ENCODE data around the gene CENPL. TPM values are rescaled to one million over a fixed set of nuclear protein-coding genes. Genes with fewer than 3 reads are reported as not detected.
"Not testable (repeated sequence)": the region's sequence is repeated elsewhere in the genome, so short reads cannot be mapped to it uniquely, and the experiment has no call there.

The CENPL gene
- total RNA-seq, 2 donors from 2014 or later: 29.5 to 30.4 TPM

DNA sequence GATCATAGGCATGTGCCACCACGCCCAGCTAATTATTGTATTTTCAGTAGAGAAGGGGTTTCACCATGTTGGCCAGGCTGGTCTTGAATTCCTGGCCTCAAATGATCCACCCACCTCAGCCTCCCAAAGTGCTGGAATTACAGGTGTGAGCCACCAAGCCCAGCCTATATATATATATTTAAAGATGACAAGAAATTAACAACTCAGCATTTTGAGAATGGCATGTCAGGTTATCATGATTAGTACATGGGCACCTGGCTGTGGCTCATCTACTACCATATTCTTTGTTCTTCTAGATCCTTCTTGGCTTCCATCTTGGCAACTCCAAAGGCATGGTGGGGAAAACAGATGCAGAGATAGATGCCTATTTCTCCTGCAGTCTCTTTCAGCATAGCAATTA, 24.7 kb downstream of the CENPL start:
- H3K9me3 Mint-ChIP-seq; ATAC-seq; H3K36me3 Mint-ChIP-seq; DNase-seq (ENCODE audit: low spot score in 2 of 2); H3K27ac Mint-ChIP-seq: not testable (repeated sequence)

DNA sequence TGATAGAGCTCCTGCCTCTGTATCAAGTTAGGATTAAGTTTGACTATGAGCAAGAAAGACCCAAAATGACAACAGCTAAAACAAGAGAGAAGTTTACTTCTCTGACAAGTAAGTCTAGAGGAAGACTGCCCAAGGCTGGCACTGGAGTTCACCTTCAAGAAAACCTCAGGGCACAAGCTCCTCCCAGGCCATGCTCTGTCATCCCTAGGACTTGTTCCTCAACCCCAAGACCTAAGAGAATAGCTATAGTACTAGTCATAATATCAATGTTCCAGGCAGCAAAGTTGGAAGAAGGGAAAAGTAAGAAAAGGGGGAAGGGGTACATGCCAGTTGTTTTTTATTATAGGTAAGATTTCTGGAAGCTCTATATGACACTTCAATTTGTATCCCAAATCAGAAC, 26.6 kb downstream of the CENPL start:
- DNase-seq (ENCODE audit: low spot score in 2 of 2) (no peak), ATAC-seq (no peak)
- Mint-ChIP-seq H3K36me3 (peaks cover 0 to 7% of the 10 kb centered on the region in 2 donors), H3K9me3 (no peaks in the 10 kb centered on the region), H3K27ac (no peak overlapping the region)

DNA sequence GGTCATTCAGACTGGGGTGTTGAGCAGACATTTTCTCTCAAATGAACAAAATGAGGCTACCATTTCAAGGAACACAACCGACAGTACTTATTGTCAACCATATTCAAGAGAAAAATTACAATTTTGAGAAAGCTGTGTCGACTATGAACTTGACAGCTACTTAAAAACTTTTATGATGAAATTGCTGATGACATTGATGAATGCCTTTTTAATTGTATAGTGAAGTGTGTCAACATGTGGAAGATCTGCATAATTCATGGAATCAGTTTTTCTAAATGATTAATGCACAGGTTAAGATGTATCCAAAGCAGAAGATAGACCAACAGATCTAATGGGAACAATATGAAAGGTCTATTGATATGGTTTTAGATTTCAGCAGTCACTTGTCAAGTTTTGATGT, 34.8 kb downstream of the CENPL start:
- Mint-ChIP-seq H3K27ac (no peak overlapping the region), H3K9me3 (no peaks in the 10 kb centered on the region), H3K36me3 (no peaks in the 10 kb centered on the region)
- ATAC-seq (no peak), DNase-seq (ENCODE audit: low spot score in 2 of 2) (no peak)

DNA sequence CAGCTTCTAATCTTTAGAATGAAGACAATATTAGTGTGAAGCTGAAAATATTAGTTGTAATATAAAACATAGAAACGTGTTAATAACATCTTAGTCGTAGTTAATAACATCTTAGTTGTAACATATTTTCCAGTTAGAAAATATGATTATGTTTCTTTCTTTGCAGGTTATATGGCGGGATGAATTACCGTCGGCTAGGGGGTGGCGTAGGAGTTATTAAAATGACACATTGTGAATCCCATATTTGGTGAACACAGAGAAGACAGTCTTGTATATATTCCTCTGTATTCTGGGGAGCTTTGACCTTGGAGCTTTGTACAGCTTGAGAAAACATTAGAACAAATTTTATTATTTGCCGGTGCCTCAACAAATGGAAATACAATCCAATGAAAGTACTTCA, 39.7 kb downstream of the CENPL start:
- H3K36me3 Mint-ChIP-seq: no peaks in the 10 kb centered on the region
- no peak for DNase-seq (ENCODE audit: low spot score in 2 of 2)
- no peak for ATAC-seq
- H3K9me3 Mint-ChIP-seq: no peaks in the 10 kb centered on the region
- H3K27ac Mint-ChIP-seq: no peak overlapping the region

DNA sequence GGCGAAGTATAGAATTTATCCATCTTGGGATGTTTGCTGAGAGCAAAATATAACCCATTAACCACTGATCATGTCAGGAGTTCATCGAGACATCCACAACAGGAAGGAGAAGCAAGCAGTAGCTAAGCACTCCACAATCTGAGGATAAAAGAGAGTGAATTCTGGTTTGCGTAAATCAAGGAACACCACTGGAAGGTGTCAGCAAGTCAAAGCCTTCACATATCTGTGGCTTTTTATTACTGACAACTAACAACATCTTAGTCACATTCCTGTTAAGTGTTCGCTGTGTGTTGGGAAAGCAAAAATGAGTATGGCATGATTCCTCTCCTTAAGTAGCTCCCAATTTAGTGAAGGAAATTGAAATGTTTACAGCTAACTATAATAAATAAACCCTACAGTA, 44.7 kb downstream of the CENPL start:
- DNase-seq (ENCODE audit: low spot score in 2 of 2): no peak
- Mint-ChIP-seq H3K9me3 (no peaks in the 10 kb centered on the region), H3K36me3 (peaks cover 6 to 16% of the 10 kb centered on the region in 2 donors), H3K27ac (no peak overlapping the region)
- no peak for ATAC-seq

DNA sequence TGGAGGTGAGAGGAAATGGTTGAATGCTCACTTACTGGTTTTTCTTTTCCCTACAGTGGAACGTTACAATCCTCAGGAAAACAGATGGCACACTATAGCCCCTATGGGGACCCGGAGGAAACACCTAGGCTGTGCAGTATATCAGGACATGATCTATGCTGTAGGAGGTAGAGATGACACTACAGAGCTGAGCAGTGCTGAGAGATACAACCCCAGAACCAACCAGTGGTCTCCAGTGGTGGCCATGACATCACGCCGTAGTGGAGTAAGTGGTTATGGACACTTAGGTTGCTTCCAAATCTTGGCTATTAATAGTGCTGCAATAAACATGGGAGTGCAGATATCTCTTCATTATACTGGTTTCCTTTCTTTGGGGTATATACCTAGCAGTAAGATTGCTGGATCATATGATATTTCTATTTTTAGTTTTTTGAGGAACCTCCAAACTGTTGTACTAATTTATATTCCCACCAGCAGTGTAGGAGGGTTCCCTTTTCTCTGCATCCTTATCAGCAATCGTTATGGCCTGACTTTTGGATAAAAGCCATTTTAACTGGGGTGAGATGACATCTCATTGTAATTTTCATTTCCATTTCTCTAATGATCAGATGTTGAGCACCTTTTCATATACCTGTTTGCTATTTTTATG, 49.0 kb downstream of the CENPL start:
- DNase-seq (ENCODE audit: low spot score in 2 of 2) (no peak), ATAC-seq (peak in 1 of 2 donors; percentile 13)
- Mint-ChIP-seq H3K27ac (no peak overlapping the region), H3K36me3 (peaks cover 6 to 16% of the 10 kb centered on the region in 2 donors), H3K9me3 (no peaks in the 10 kb centered on the region)

DNA sequence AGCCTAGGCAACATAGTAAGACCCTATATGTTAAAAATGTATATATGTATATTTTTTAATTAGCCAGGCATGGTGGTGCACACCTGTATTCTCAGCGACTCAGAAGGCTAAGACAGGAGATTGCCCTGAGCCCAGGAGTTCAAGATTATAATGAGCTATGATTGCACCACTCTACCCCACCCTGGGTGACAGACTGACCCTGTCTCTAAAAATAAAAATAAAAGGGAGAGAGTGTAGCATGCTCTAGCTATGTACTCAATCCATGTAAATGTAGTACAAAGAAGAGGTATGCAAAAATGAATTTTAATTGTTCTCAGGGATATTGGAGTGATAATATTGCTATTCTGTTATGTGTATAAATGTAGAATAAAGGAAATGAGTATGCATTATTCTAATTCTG, 53.1 kb downstream of the CENPL start:
- Mint-ChIP-seq H3K9me3 (no peaks in the 10 kb centered on the region), H3K27ac (no peak overlapping the region)

DNA sequence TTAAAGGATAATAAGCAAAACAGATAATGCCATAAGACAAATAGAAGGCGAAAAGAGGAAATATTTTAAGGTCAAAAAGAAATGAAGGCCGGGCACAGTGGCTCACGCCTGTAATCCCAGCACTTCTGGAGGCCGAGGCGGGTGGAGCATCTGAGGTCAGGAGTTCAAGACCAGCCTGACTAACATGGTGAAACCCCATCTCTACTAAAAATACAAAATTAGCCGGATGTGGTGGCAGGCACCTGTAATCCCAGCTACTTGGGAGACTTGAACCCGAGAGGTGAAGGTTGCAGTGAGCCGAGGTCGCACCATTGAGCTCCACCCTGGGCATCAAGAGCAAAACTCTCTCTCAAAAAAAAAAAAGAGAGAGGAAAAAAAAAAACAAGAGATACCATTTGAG, 54.4 kb downstream of the CENPL start:
- ATAC-seq; DNase-seq (ENCODE audit: low spot score in 2 of 2); H3K36me3 Mint-ChIP-seq; H3K9me3 Mint-ChIP-seq: not testable (repeated sequence)
- peak overlapping the region in 1 of 2 donors; percentile 31 for H3K27ac Mint-ChIP-seq

More for the DNA sequence above, 53.1 kb downstream of the CENPL start:
- ATAC-seq: no peak
- peaks cover under 1 to 7% of the 10 kb centered on the region in 2 donors for H3K36me3 Mint-ChIP-seq
- DNase-seq (ENCODE audit: low spot score in 2 of 2): no peak

DNA sequence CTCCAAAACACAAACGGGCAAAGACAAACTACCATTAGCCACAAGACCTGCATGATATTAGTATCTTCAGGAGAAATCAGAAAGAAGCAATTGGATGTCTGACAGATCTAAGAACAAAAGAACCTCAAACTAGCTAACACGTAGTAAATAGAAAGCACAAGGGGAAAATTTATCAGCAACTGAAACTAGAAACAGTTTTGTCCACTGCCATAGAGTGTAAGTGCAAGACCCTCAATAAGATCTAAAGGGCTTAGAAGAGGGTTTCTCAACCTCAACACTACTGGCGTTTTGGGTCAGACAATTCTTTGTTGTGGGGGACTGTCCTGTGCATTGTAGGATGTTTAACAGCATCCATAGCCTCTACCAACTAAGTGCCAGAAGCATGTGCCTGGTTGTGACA, 55.9 kb downstream of the CENPL start:
- H3K9me3 Mint-ChIP-seq: peaks cover 0 to 8% of the 10 kb centered on the region in 2 donors
- ATAC-seq: no peak
- H3K36me3 Mint-ChIP-seq: peaks cover 0 to 10% of the 10 kb centered on the region in 2 donors
- H3K27ac Mint-ChIP-seq: peak overlapping the region in 1 of 2 donors; percentile 7
- DNase-seq (ENCODE audit: low spot score in 2 of 2): no peak

DNA sequence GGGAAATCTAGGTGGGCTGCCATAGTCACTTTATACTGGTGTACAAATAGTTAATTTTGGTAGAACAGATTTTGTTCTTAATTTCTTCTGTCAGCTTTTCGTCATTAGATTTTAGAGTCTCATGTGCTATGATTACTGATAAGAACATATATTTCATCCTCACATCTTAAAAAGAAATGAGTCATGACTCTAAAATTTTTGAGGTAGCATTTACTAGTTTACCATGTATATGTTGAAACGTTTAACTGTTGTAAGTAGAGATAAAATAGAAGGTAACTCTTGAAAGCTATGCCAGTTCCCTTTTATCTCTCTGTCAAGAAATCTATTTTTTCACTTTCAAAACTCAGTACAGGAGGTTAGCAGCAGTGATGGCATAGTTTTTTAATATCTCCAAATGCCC, 56.5 kb downstream of the CENPL start:
- Mint-ChIP-seq H3K27ac (peak overlapping the region in 1 of 2 donors; percentile 7), H3K9me3 (peaks cover 0 to 11% of the 10 kb centered on the region in 2 donors), H3K36me3 (peaks cover 0 to 17% of the 10 kb centered on the region in 2 donors)
- ATAC-seq (no peak), DNase-seq (ENCODE audit: low spot score in 2 of 2) (no peak)

DNA sequence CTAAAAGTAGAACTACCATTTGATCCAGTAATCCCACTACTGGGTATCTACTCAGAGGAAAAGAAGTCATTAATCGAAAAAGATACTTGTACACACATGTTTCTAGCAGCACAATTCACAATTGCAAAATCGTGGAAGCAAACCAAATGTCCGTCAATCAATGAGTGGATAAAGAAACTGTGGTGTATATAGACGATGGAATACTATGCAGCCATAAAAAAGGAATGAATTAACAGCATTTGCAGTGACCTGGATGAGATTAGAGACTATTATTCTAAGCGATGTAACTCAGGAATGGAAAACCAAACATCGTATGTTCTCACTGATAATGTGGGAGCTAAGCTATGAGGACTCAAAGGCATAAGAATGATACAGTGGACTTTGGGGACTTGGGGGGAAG, 60.4 kb downstream of the CENPL start:
- DNase-seq (ENCODE audit: low spot score in 2 of 2); ATAC-seq; H3K27ac Mint-ChIP-seq: not testable (repeated sequence)
- Mint-ChIP-seq H3K9me3 (peaks cover 8 to 34% of the 10 kb centered on the region in 2 donors), H3K36me3 (peaks cover 33 to 53% of the 10 kb centered on the region in 2 donors)

DNA sequence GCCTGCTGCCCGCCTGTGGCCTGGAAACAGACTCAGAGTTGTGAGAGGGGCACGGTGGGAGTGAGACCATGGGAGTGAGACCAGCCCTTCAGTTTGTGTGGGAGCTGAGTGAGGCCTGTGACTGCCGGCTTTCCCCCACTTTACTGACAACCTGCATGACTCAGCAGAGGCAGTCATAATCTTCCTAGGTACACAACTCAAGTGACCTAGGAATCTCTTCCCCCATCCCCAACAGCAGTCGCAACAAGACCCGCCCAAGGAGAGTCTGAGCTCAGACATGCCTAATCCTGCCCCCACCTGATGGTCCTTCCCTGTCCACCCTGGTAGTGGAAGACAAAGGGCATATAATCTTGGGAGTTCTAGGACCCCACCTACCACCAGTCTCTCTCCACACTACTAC, 65.7 kb downstream of the CENPL start:
- Mint-ChIP-seq H3K36me3 (peaks cover 52 to 56% of the 10 kb centered on the region in 2 donors), H3K9me3 (peaks cover 8 to 27% of the 10 kb centered on the region in 2 donors), H3K27ac (peak overlapping the region; percentile 71 to 93)
- DNase-seq (ENCODE audit: low spot score in 2 of 2) (no peak), ATAC-seq (no peak)

DNA sequence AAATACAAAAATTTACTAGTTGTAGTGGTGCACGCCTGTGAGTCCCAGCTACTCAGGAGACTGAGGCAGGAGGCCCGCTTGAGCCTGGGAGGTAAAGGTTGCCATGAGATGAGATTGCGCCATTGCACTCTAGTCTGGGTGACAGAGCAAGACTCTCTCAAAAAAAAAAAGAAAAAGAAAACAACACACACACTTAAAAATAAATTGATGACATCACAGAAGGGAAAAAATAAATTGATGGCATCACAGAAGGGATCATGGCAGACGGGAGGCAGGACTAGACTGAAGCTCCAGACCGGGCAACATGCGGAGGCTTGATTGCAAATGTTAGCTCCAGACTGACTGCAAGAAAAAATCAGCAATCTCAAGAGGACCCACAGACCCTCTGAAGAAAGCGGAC, 66.6 kb downstream of the CENPL start:
- DNase-seq (ENCODE audit: low spot score in 2 of 2) (no peak), ATAC-seq (no peak)
- Mint-ChIP-seq H3K36me3 (peaks cover 47 to 52% of the 10 kb centered on the region in 2 donors), H3K9me3 (peaks cover 8 to 22% of the 10 kb centered on the region in 2 donors), H3K27ac (peak overlapping the region; percentile 71 to 93)

DNA sequence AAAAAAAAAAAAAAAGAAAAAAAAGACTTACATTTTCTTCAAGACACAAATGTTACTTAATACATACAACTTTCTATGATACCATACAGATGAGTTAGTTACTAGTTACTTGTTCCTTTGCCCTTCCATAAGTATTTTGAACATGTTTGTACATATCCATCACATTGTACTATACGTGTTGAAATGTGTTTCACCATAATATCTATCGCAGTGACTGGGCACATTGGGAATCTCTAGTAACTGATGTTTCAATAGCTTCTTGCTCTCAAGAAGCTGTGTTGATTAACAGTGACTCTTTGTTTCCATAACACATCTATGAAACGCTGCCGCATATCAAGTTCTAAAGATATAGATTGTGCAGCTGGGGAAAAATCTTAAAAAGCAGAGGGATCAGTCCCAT, 67.0 kb downstream of the CENPL start:
- H3K27ac Mint-ChIP-seq: peak overlapping the region in 1 of 2 donors; percentile 71
- no peak for ATAC-seq
- H3K36me3 Mint-ChIP-seq: peaks cover 42 to 48% of the 10 kb centered on the region in 2 donors
- DNase-seq (ENCODE audit: low spot score in 2 of 2): no peak
- H3K9me3 Mint-ChIP-seq: peaks cover 8 to 17% of the 10 kb centered on the region in 2 donors

DNA sequence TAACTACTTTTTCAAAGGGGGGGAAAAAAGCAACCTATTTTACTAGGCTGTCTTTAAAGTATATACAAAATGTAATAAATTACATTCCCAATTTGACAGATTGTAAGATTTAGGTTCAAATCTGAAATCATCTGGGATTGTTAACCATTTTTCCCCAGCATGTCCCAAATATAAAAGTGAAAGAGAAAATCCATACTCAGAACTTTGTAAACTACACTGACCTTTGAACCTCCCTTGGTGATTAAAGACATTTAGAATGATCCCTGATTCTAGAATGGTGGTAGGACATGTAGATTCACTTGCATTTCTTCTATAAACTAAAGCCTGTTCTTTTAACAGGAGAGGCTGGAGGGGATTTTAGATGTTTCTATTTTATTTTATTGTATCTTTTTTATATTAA, 70.9 kb downstream of the CENPL start:
- Mint-ChIP-seq H3K36me3 (peaks cover 8 to 15% of the 10 kb centered on the region in 2 donors), H3K27ac (no peak overlapping the region)
- no peak for DNase-seq (ENCODE audit: low spot score in 2 of 2)

More for the DNA sequence above, 70.9 kb downstream of the CENPL start:
- H3K9me3 Mint-ChIP-seq: no peaks in the 10 kb centered on the region
- ATAC-seq: no peak

All from activated naive CD4-positive, alpha-beta T cell treated with anti-CD3 and anti-CD28 coated beads, Interleukin-2, amount 50 U/mL, for 72 hours (primary cell).